IMR-90 (cell line): ENCODE measurements around the gene S1PR1. TPM values are rescaled to one million over a fixed set of nuclear protein-coding genes. Genes with fewer than 3 reads are reported as not detected.

Experiments
- ATAC-seq: fragments of 200-7000 bp; cut with Tn5 transposase; 2 replicates; pipeline ENCODE4 v1.9.1; 2020; ENCODE audit warnings: low read depth, mild to moderate bottlenecking, moderate library complexity
- BruUV-seq: library from RNA; stranded (reverse); fragments of 400-500 nt; replicated peaks from 2 replicates; lab custom pipeline; 2021; lab: Mats Ljungman, UMichigan
- CTCF ChIA-PET: fragments of 300-600 bp; formaldehyde crosslinking; extraction: SDS; loops from one replicate; lab custom pipeline; 2021; ENCODE audit warnings: antibody characterized with exemption; lab: Yijun Ruan, JAX
- POLR2A ChIA-PET: fragments of 300-600 bp; sonication (Branson Sonifier 250); formaldehyde crosslinking; loops from one replicate; lab custom pipeline; 2022; ENCODE audit warnings: antibody characterized with exemption; ENCODE audit not compliant: unreplicated experiment; lab: Charles Lee
- DNase-seq: peaks from one replicate; pipeline ENCODE4 v3.0.0; 2013
- H2AFZ ChIP-seq: replicated peaks from 2 replicates; pipeline ENCODE3; 2013; ENCODE audit warnings: low read length, mild to moderate bottlenecking; ENCODE audit not compliant: poor library complexity
- H2AK5ac ChIP-seq: 2 replicates; pipeline ENCODE4 v1.6.1; 2013; ENCODE audit warnings: low read depth, low read length, inconsistent platforms
- H2AK9ac ChIP-seq: replicated peaks from 2 replicates; pipeline ENCODE3; 2013; ENCODE audit warnings: mild to moderate bottlenecking, low read depth, low read length, moderate library complexity; ENCODE audit not compliant: poor library complexity
- H2BK120ac ChIP-seq: 2 replicates; pipeline ENCODE4 v1.6.1; 2013; ENCODE audit warnings: low read depth, low read length, inconsistent platforms
- H2BK15ac ChIP-seq: 3 replicates; pipeline ENCODE4 v1.6.1; 2013; ENCODE audit warnings: low read depth, low read length, inconsistent platforms
- H2BK20ac ChIP-seq: 2 replicates; pipeline ENCODE4 v1.6.1; 2013; ENCODE audit warnings: low read depth, mild to moderate bottlenecking, inconsistent platforms, low read length, moderate library complexity
- H2BK5ac ChIP-seq: 2 replicates; pipeline ENCODE4 v1.6.1; 2013; ENCODE audit warnings: mild to moderate bottlenecking, low read depth, low read length, inconsistent platforms; ENCODE audit not compliant: poor library complexity, severe bottlenecking
- H3K14ac ChIP-seq: replicated peaks from 2 replicates; pipeline ENCODE4 v1.6.1; 2013; ENCODE audit warnings: low read depth, low read length, inconsistent platforms
- H3K18ac ChIP-seq: 2 replicates; pipeline ENCODE4 v1.6.1; 2013; ENCODE audit warnings: low read depth, low read length, control low read depth
- H3K23ac ChIP-seq: 2 replicates; pipeline ENCODE4 v1.6.1; 2013; ENCODE audit warnings: low read depth, low read length, inconsistent platforms
- H3K27ac ChIP-seq: 2 replicates; pipeline ENCODE4 v1.5.1; 2013; ENCODE audit warnings: mild to moderate bottlenecking, control low read depth, low read length; ENCODE audit not compliant: insufficient read depth
- H3K27me3 ChIP-seq: 2 replicates; pipeline ENCODE4 v1.6.1; 2013; ENCODE audit warnings: low read length; ENCODE audit not compliant: control insufficient read depth, insufficient read depth
- H3K36me3 ChIP-seq: 2 replicates; pipeline ENCODE4 v1.6.1; 2013; ENCODE audit warnings: low read length, mixed read lengths; ENCODE audit not compliant: control insufficient read depth, insufficient read depth
- H3K4ac ChIP-seq: 2 replicates; pipeline ENCODE4 v1.6.1; 2013; ENCODE audit warnings: low read depth, low read length, inconsistent platforms
- H3K4me1 ChIP-seq: 2 replicates; pipeline ENCODE4 v1.6.1; 2013; ENCODE audit warnings: low read length, mixed read lengths; ENCODE audit not compliant: control insufficient read depth, insufficient read depth
- H3K4me2 ChIP-seq: 2 replicates; pipeline ENCODE4 v1.6.1; 2013; ENCODE audit warnings: low read depth, mild to moderate bottlenecking, control low read depth, low read length, moderate library complexity
- H3K4me3 ChIP-seq: 2 replicates; pipeline ENCODE4 v1.5.1; 2013; ENCODE audit warnings: low read depth, mild to moderate bottlenecking, control low read depth, low read length, moderate library complexity; ENCODE audit not compliant: insufficient read depth
- H3K56ac ChIP-seq: 2 replicates; pipeline ENCODE4 v1.6.1; 2013; ENCODE audit warnings: low read length, inconsistent platforms; ENCODE audit not compliant: insufficient read depth; ENCODE audit errors: extremely low read depth
- H3K79me1 ChIP-seq, 2 experiments: 2 replicates each; pipeline ENCODE4 v1.6.1; 2013; ENCODE audit warnings: low read length in 2 of 2, inconsistent platforms in 1 of 2, low read depth in 1 of 2
- H3K9ac ChIP-seq: 2 replicates; pipeline ENCODE4 v1.6.1; 2013; ENCODE audit warnings: low read depth, low read length, control low read depth
- H3K9me1 ChIP-seq: 2 replicates; pipeline ENCODE4 v1.6.1; 2013; ENCODE audit warnings: low read length, inconsistent platforms; ENCODE audit not compliant: insufficient read depth
- H3K9me3 ChIP-seq: 2 replicates; pipeline ENCODE4 v1.6.1; 2013; ENCODE audit warnings: low read length; ENCODE audit not compliant: control insufficient read depth, insufficient read depth
- H4K20me1 ChIP-seq: 2 replicates; pipeline ENCODE4 v1.6.1; 2013; ENCODE audit warnings: low read length, inconsistent platforms; ENCODE audit not compliant: insufficient read depth
- H4K5ac ChIP-seq: 2 replicates; pipeline ENCODE4 v1.6.1; 2013; ENCODE audit warnings: mild to moderate bottlenecking, low read depth, low read length, control low read depth
- H4K8ac ChIP-seq, 2 experiments: 2 replicates each; pipeline ENCODE4 v1.6.1; 2013; ENCODE audit warnings: low read depth in 2 of 2, low read length in 2 of 2, control low read depth in 1 of 2, inconsistent platforms in 1 of 2
- H4K91ac ChIP-seq: 2 replicates; pipeline ENCODE4 v1.6.1; 2013; ENCODE audit warnings: low read depth, low read length, inconsistent platforms; ENCODE audit not compliant: insufficient read depth
- BHLHE40 ChIP-seq: fragments of 150-350 bp; IDR thresholded peaks from 2 replicates; pipeline ENCODE4 v1.6.1; 2016; ENCODE audit warnings: mild to moderate bottlenecking, low read depth, low read length
- MXI1 ChIP-seq: IDR thresholded peaks from 2 replicates; pipeline ENCODE4 v1.6.1; 2012; ENCODE audit warnings: low read depth, mild to moderate bottlenecking, low read length, moderate library complexity, borderline replicate concordance
- WGBS, 2 experiments: methylation state at CpG; one replicate each; pipeline versions ENCODE4 v1.1.5 to v1.1.7; 2013; ENCODE audit warnings: missing lambda C conversion rate in 2 of 2; ENCODE audit not compliant: insufficient read length in 1 of 2; ENCODE audit errors: extremely low coverage in 2 of 2; 5-methylcytosine and 5-hydroxymethylcytosine counted together
- dilution Hi-C: fragments of 300-500 bp; cut with HindIII; formaldehyde crosslinking; loops from one replicate; pipeline ENCODE4 v1.14.3; 2018; ENCODE audit warnings: low sequenced_read_pairs; ENCODE audit not compliant: unreplicated experiment
- in situ Hi-C: fragments of 300-500 bp; cut with MboI; formaldehyde crosslinking; loops from 3 replicates; pipeline ENCODE4 v1.14.3; 2019; ENCODE audit warnings: low sequenced_read_pairs, inconsistent platforms, mixed read lengths
- intact Hi-C: fragments of 100-400 bp; cut with micrococcal nuclease; formaldehyde crosslinking; loops from 2 replicates; pipeline ENCODE4 v1.10.0; 2022
- polyA plus RNA-seq, 3 experiments: library from polyadenylated mRNA; depleted of rRNA; stranded (reverse); fragments of >200 nt; gene quantifications; 2 replicates each; pipeline ENCODE4 v1.2.3, GENCODE V29; 2012; ENCODE audit warnings: low replicate concordance in 1 of 3
- total RNA-seq: library from RNA; depleted of rRNA; stranded (reverse); fragments of >200 nt; gene quantifications from 2 replicates; pipeline ENCODE4 v1.2.3, GENCODE V29; 2012

Gene S1PR1
- total and polyA plus RNA-seq, 2 of the 4 experiments (the other 2 are of a cell fraction) = 12.9 to 15.6 TPM

DNA sequence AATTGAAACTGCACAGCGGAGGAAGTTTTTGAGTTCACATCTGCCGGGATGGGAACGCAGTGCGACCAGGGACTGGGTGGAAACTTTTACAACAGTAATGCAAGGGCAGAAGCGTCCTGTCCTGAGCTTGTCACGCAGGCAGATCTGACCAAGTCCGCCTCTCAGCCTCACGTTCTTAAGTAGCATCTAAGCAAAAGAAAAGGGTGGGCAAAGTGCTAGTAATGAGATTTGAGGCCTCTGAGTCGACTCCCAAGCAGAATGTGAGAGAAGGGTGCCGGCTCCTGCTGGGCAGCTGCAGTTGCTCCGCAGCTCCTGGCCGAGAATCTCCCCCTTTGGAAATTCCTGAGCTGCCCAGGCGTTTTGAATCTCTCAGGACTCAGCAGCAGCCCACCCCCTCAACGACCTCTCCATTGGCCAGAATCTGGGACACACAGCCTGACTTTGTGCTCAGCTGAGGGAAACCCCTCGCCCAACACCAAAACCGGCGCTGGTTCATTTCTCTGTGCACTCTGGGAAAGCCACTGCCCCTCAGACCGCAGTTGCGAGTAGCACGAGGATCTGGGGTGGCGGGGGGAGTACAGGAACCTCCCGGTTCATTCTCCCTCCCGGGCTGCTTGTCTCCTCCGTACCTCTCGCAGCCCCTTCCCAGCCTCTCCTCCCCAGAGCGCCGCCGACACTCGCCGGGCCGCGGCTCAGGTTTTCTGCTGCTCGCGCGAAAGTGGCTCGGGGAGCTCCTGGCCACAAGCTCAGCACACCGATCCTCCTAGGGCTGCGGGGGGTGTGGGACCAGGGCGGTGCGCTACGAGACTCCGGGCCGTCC, 913 bp upstream of the S1PR1 start:
- no peaks in the 10 kb centered on the region; the same call in 1 of the 2 replicates for H3K27me3 ChIP-seq
- ChIA-PET CTCF (interaction anchor here (0.6 to 1.0 kb wide), 5 partner anchors 61 to 352 kb away, joined by 3 to 4 read pairs (median 4); no protein-coding TSS in a partner anchor), POLR2A (interaction anchor here (0.6 to 0.7 kb wide), 2 partner anchors 79 to 285 kb away, joined by 3 to 6 read pairs; no protein-coding TSS in a partner anchor)
- H3K14ac ChIP-seq = peak overlapping the region; percentile 88
- peak overlapping the region; percentile 93 for H3K23ac ChIP-seq
- H4K20me1 ChIP-seq = peaks cover 3% of the 10 kb centered on the region; the same call in 1 of the 2 replicates
- H3K18ac ChIP-seq = peak overlapping the region; percentile 54
- peak; percentile 44 for ATAC-seq
- H2BK20ac ChIP-seq = peak overlapping the region; percentile 58; the same call in 1 of the 2 replicates
- 3% methylated on average over 6 of the region's 43 CpGs; no CpG with 5 or more reads in 1 of the 2 experiments for WGBS, 2 experiments
- 0 out of 2 replicates have a peak, but pooled peaks cover 4% of the 10 kb centered on the region for H3K9me1 ChIP-seq
- in situ Hi-C loops = loop anchor here (25.0 kb wide), 1 partner anchor 199 kb away; the partner anchor contains the start of gene DPH5
- H4K91ac ChIP-seq = peak overlapping the region; percentile 44
- peak overlapping the region; percentile 54 for H3K4me3 ChIP-seq
- intact Hi-C loops = loop anchor here (1.0 to 5.0 kb wide), 5 partner anchors 54 to 247 kb away; no protein-coding TSS in a partner anchor
- no peaks in the 10 kb centered on the region for H3K9me3 ChIP-seq
- peak overlapping the region; percentile 54 for H3K27ac ChIP-seq
- H2BK15ac ChIP-seq = peak overlapping the region; percentile 67; the same call in 1 of the 3 replicates
- H3K4me1 ChIP-seq = no peaks in the 10 kb centered on the region
- TF ChIP-seq MXI1 (0 out of 2 replicates have a peak, but pooled peaks have one; percentile 8), BHLHE40 (no peak)
- H2AK9ac ChIP-seq = peak overlapping the region; percentile 68
- H3K56ac ChIP-seq = peak overlapping the region; percentile 43; the same call in 1 of the 2 replicates
- peak overlapping the region; percentile 9 to 82; a peak in 3 of 4 replicates for H4K8ac ChIP-seq
- H3K79me1 ChIP-seq = peaks cover 0 to 11% of the 10 kb centered on the region in 2 experiments; a peak in 1 of 4 replicates
- peaks cover 13% of the 10 kb centered on the region for H3K36me3 ChIP-seq
- BruUV-seq = no TSS peak
- H3K4me2 ChIP-seq = peak overlapping the region; percentile 90
- H2AFZ ChIP-seq = peak overlapping the region; percentile 97
- peak; percentile 37 for DNase-seq
- peak overlapping the region; percentile 63 for H3K9ac ChIP-seq
- peak overlapping the region; percentile 21; the same call in 1 of the 2 replicates for H4K5ac ChIP-seq
- dilution Hi-C loops = no loop called here
- peak overlapping the region; percentile 72 for H2BK120ac ChIP-seq
- peak overlapping the region; percentile 75 for H3K4ac ChIP-seq
- H2BK5ac ChIP-seq = peak overlapping the region; percentile 9
- H2AK5ac ChIP-seq = peak overlapping the region; percentile 22; the same call in 1 of the 2 replicates
